HCT116 (cell line): ENCODE data around the gene BRD9.

Experiments used
- CBX3 ChIP-seq: IDR thresholded peaks from 2 replicates; pipeline ENCODE4 v1.6.1; 2012; ENCODE audit warnings: low read depth
- CEBPB ChIP-seq: IDR thresholded peaks from 2 replicates; pipeline ENCODE4 v1.6.1; 2012; ENCODE audit warnings: low read depth
- EZH2phosphoT487 ChIP-seq: fragments of 200-600 bp; IDR thresholded peaks from 2 replicates; pipeline ENCODE4 v1.6.1; 2018; ENCODE audit warnings: antibody characterized with exemption, borderline replicate concordance
- POLR2A ChIP-seq: IDR thresholded peaks from 2 replicates; pipeline ENCODE4 v1.7.0; 2011; ENCODE audit warnings: borderline replicate concordance; ENCODE audit not compliant: insufficient read depth, insufficient read length; ENCODE audit errors: extremely low read depth
- RAD21 ChIP-seq: IDR thresholded peaks from 2 replicates; pipeline ENCODE4 v1.6.1; 2012; ENCODE audit warnings: low read depth, mild to moderate bottlenecking
- SP1 ChIP-seq: IDR thresholded peaks from 2 replicates; pipeline ENCODE4 v1.6.1; 2012; ENCODE audit warnings: low read depth
- SRF ChIP-seq: IDR thresholded peaks from 2 replicates; pipeline ENCODE4 v1.6.1; 2012; ENCODE audit warnings: low read depth
- TCF7L2 ChIP-seq: IDR thresholded peaks from 2 replicates; pipeline ENCODE4 v1.7.0; 2011; ENCODE audit warnings: borderline replicate concordance, inconsistent platforms; ENCODE audit not compliant: insufficient read depth, insufficient read length; ENCODE audit errors: extremely low read depth
- ZNF274 ChIP-seq: fragments of 200-500 bp; sonication (Bioruptor generic); IDR thresholded peaks from 2 replicates; pipeline ENCODE4 v1.6.1; 2014; ENCODE audit warnings: mild to moderate bottlenecking, low read depth, low read length, inconsistent platforms
- TF ChIP-seq, protein P1 (sequence below), 3 experiments: fragments of 200-600 bp in 1 of 3; sonication (generic) in 1 of 3; IDR thresholded peaks in 2 of 3; conservative IDR thresholded peaks in 1 of 3; 2 replicates each; pipeline ENCODE4 v1.5.1; 2012 to 2017; ENCODE audit warnings: low read depth in 2 of 3, low read length in 2 of 3, antibody characterized with exemption in 1 of 3, borderline replicate concordance in 1 of 3, control low read depth in 1 of 3, mild to moderate bottlenecking in 1 of 3, mixed read lengths in 1 of 3, mixed run types in 1 of 3, moderate library complexity in 1 of 3; ENCODE audit not compliant: insufficient read depth in 1 of 3
- TF ChIP-seq, protein P2 (sequence below): IDR thresholded peaks from 2 replicates; pipeline ENCODE4 v1.6.1; 2012

DNA sequence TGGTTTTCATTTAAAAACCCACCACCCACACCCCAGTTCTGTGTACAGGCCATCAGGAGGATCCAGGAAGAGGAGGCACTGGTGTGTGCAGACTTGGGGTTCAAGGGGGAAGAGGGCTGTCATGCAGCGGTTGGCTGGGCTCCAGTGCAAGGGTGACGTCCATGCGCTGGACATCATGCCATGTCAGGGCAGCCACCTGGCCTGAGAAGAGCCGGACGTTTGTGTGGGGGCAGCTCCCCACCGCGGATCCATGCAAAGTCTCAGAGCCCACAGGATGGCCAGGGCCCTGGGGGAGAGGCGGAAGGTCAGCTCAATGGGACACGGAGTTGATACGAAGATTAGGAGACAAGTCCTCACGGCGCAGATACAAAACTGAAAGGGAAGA is 11.1 kb downstream of the BRD9 start:
- TF ChIP-seq, protein P1, sequence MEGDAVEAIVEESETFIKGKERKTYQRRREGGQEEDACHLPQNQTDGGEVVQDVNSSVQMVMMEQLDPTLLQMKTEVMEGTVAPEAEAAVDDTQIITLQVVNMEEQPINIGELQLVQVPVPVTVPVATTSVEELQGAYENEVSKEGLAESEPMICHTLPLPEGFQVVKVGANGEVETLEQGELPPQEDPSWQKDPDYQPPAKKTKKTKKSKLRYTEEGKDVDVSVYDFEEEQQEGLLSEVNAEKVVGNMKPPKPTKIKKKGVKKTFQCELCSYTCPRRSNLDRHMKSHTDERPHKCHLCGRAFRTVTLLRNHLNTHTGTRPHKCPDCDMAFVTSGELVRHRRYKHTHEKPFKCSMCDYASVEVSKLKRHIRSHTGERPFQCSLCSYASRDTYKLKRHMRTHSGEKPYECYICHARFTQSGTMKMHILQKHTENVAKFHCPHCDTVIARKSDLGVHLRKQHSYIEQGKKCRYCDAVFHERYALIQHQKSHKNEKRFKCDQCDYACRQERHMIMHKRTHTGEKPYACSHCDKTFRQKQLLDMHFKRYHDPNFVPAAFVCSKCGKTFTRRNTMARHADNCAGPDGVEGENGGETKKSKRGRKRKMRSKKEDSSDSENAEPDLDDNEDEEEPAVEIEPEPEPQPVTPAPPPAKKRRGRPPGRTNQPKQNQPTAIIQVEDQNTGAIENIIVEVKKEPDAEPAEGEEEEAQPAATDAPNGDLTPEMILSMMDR (IDR thresholded peaks at IDR 0.05 in 2 of 3, conservative IDR thresholded peaks at IDR 0.05 in 1 of 3; ENCODE audit: borderline replicate concordance in 1 of 3, insufficient read depth in 1 of 3, low read depth in 2 of 3, low read length in 2 of 3) = no peak
- TF ChIP-seq CEBPB (no peak), RAD21 (no peak), SRF (no peak), ZNF274 (no peak), TCF7L2 (no peak), SP1 (no peak), POLR2A (no peak), CBX3 (no peak), EZH2phosphoT487 (no peak)
- TF ChIP-seq, protein P2, sequence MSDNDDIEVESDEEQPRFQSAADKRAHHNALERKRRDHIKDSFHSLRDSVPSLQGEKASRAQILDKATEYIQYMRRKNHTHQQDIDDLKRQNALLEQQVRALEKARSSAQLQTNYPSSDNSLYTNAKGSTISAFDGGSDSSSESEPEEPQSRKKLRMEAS = no peak
